GM21367 (cell line): Measurements from ENCODE around the gene NFIX.
"Not testable (repeated sequence)": the region's sequence is repeated elsewhere in the genome, so short reads cannot be mapped to it uniquely, and the experiment has no call there.

Experiments
- ATAC-seq: cut with Tn5 transposase; IDR thresholded peaks from one replicate; pipeline ENCODE4 v1.9.1; 2021; ENCODE audit not compliant: unreplicated experiment

NFIX gene

GRCh38 chr19:12957389-12957952 is 37.8 kb upstream of the NFIX start:
- ATAC-seq, result not testable (repeated sequence)

GRCh38 chr19:12959481-12959880 is 35.8 kb upstream of the NFIX start:
- no peak for ATAC-seq

GRCh38 chr19:12965017-12965811 is 30.1 kb upstream of the NFIX start:
- no peak for ATAC-seq

- no peak for ATAC-seq
Observed at GRCh38 chr19:12965812-12966135, 29.5 kb upstream of the NFIX start.

GRCh38 chr19:12967907-12968306 is 27.4 kb upstream of the NFIX start:
- no peak for ATAC-seq

GRCh38 chr19:12969292-12969988 is 25.8 kb upstream of the NFIX start, which contains the start of gene DAND5:
Gene DAND5 (plus strand): TSS chr19:12969576. CDS start chr19:12969661, 85 bp downstream.
- no peak for ATAC-seq

- ATAC-seq, result no peak
Observed at GRCh38 chr19:12970070-12970820, 25.0 kb upstream of the NFIX start.

GRCh38 chr19:12973236-12973635 is 22.0 kb upstream of the NFIX start:
- ATAC-seq, result no peak

- ATAC-seq, result no peak
Observed at GRCh38 chr19:12974301-12975220, 20.7 kb upstream of the NFIX start.

- ATAC-seq, result no peak
Observed at GRCh38 chr19:12975221-12975741, 20.0 kb upstream of the NFIX start.

GRCh38 chr19:12976109-12976508 is 19.2 kb upstream of the NFIX start:
- not testable (repeated sequence) for ATAC-seq

- no peak for ATAC-seq
Observed at GRCh38 chr19:12979974-12980373, 15.3 kb upstream of the NFIX start.

GRCh38 chr19:12982648-12983047 is 12.6 kb upstream of the NFIX start:
- ATAC-seq, result no peak

GRCh38 chr19:12983091-12983490 is 12.2 kb upstream of the NFIX start:
- no peak for ATAC-seq

- ATAC-seq, result no peak
Observed at GRCh38 chr19:12983542-12984142, 11.6 kb upstream of the NFIX start.

GRCh38 chr19:12984143-12984627 is 11.1 kb upstream of the NFIX start:
- ATAC-seq, result no peak

- no peak for ATAC-seq
Observed at GRCh38 chr19:12984683-12985048, 10.6 kb upstream of the NFIX start.

- no peak for ATAC-seq
Observed at GRCh38 chr19:12985049-12985776, 10.1 kb upstream of the NFIX start.

GRCh38 chr19:12986726-12987125 is 8.5 kb upstream of the NFIX start:
- ATAC-seq, result no peak
